ENCODE measurements around the gene UBL4B. TPM values are rescaled to one million over a fixed set of nuclear protein-coding genes. Genes with fewer than 3 reads are reported as not detected.

The UBL4B gene
- total and polyA plus RNA-seq, 9 of the 15 experiments (the other 6 are each of a cell fraction or from before 2014, with no cell fraction given): not detected

DNA sequence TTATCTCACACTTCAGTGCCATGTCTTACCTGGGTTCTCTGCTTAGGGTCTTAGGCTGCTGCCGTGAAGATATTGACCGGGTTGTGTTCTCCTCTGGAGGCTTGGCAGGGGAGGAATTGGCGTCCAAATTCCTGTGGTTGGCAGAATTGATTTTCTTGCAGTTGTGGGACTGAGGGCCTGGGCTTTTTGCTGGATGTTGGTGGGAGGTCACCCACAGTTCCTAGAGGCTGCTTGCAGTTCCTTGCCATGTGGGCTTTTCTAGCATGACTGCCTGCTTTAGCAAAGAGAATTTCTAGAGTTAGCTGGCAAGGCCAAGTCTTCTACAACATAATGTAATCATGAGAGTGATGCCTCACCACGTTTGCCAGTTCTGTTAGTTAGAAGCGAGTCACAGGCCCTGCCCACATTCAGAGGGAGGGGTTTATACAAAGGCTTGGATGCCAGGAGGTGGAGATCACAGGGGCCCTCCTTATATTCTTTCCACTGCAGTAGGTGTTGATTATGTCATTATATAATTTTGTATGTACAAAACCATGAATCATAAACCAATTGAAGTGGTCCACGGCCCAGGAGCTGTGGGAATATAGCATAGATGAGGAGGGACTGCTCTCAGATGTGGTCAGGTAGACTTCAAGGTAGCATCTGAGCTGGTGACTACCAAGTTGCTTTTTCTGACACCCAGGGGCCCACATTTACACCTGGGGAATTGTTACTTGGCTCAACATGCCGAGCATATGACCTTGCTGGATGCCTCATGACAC is 6.6 kb downstream of the UBL4B start:
- Histone ChIP-seq H3K27ac (ENCODE audit: extremely low read depth, low read depth, low read length) (no peak overlapping the region), H3K79me2 (ENCODE audit: control insufficient read depth, insufficient read depth, low read length) (no peaks in the 10 kb centered on the region), H3K4me1 (replicated peaks in 1 of 2; ENCODE audit: control insufficient read depth in 2 of 2, insufficient read depth in 2 of 2, low read length in 2 of 2) (no peaks in the 10 kb centered on the region), H3K9me3 (replicated peaks; ENCODE audit: control insufficient read depth, insufficient read depth, low read depth, low read length) (peaks cover 2% of the 10 kb centered on the region), H4K20me1 (replicated peaks; ENCODE audit: control insufficient read depth, insufficient read depth, low read length) (0 out of 2 replicates have a peak, but pooled peaks cover 2% of the 10 kb centered on the region), H3K4me3 (no peak overlapping the region), H3K9me1 (ENCODE audit: control insufficient read depth, insufficient read depth, low read length) (no peaks in the 10 kb centered on the region), H3K36me3 (ENCODE audit: control insufficient read depth, insufficient read depth, low read length) (no peaks in the 10 kb centered on the region), H2AFZ (ENCODE audit: low read depth, low read length) (no peak overlapping the region), H3K27me3 (ENCODE audit: control insufficient read depth in 2 of 2, insufficient read depth in 2 of 2, low read length in 2 of 2) (peaks cover 10 to 36% of the 10 kb centered on the region in 2 experiments; a peak in 4 of 5 replicates), H3K9ac (ENCODE audit: insufficient read depth in 1 of 2, low read depth in 2 of 2, low read length in 2 of 2) (no peak overlapping the region), H3K4me2 (ENCODE audit: insufficient read depth, low read length) (no peak overlapping the region)
- ATAC-seq: no peak
- WGBS (ENCODE audit: insufficient coverage, low coverage, missing lambda C conversion rate): under 1% methylated on average over 7 of the region's 7 CpGs
- no peak for DNase-seq (ENCODE audit: extremely low read depth in 1 of 4, low spot score in 3 of 4)
- no TSS peak for BruUV-seq (replicated peaks)
- intact Hi-C loops (cut with micrococcal nuclease) (loop anchor here (10.0 kb wide), 1 partner anchor 474 kb away; no protein-coding TSS in a partner anchor), in situ Hi-C loops (cut with MboI) (no loop called here)
- POLR2A ChIA-PET: interaction anchor here (0.5 kb wide), 1 partner anchor 70 kb away, joined by 3 read pairs; no protein-coding TSS in a partner anchor
- FAIRE-seq: no peak
- CTCF ChIA-PET (ENCODE audit: low intra/inter-chr PET ratio): no interaction called here
- TF ChIP-seq, protein P1, sequence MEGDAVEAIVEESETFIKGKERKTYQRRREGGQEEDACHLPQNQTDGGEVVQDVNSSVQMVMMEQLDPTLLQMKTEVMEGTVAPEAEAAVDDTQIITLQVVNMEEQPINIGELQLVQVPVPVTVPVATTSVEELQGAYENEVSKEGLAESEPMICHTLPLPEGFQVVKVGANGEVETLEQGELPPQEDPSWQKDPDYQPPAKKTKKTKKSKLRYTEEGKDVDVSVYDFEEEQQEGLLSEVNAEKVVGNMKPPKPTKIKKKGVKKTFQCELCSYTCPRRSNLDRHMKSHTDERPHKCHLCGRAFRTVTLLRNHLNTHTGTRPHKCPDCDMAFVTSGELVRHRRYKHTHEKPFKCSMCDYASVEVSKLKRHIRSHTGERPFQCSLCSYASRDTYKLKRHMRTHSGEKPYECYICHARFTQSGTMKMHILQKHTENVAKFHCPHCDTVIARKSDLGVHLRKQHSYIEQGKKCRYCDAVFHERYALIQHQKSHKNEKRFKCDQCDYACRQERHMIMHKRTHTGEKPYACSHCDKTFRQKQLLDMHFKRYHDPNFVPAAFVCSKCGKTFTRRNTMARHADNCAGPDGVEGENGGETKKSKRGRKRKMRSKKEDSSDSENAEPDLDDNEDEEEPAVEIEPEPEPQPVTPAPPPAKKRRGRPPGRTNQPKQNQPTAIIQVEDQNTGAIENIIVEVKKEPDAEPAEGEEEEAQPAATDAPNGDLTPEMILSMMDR (IDR thresholded peaks at IDR 0.05 in 2 of 3, conservative IDR thresholded peaks at IDR 0.05 in 1 of 3; ENCODE audit: insufficient read depth in 2 of 3, low read depth in 1 of 3, low read length in 3 of 3): no peak
- no peak for TF ChIP-seq MED1 (CRISPR knock-in tag; IDR thresholded peaks at IDR 0.05; ENCODE audit: borderline replicate concordance)
- no peak for TF ChIP-seq CBFA2T2 (conservative IDR thresholded peaks at IDR 0.05)
- no peak for TF ChIP-seq E2F3 (CRISPR knock-in tag; IDR thresholded peaks at IDR 0.05)
- TF ChIP-seq, protein P2, sequence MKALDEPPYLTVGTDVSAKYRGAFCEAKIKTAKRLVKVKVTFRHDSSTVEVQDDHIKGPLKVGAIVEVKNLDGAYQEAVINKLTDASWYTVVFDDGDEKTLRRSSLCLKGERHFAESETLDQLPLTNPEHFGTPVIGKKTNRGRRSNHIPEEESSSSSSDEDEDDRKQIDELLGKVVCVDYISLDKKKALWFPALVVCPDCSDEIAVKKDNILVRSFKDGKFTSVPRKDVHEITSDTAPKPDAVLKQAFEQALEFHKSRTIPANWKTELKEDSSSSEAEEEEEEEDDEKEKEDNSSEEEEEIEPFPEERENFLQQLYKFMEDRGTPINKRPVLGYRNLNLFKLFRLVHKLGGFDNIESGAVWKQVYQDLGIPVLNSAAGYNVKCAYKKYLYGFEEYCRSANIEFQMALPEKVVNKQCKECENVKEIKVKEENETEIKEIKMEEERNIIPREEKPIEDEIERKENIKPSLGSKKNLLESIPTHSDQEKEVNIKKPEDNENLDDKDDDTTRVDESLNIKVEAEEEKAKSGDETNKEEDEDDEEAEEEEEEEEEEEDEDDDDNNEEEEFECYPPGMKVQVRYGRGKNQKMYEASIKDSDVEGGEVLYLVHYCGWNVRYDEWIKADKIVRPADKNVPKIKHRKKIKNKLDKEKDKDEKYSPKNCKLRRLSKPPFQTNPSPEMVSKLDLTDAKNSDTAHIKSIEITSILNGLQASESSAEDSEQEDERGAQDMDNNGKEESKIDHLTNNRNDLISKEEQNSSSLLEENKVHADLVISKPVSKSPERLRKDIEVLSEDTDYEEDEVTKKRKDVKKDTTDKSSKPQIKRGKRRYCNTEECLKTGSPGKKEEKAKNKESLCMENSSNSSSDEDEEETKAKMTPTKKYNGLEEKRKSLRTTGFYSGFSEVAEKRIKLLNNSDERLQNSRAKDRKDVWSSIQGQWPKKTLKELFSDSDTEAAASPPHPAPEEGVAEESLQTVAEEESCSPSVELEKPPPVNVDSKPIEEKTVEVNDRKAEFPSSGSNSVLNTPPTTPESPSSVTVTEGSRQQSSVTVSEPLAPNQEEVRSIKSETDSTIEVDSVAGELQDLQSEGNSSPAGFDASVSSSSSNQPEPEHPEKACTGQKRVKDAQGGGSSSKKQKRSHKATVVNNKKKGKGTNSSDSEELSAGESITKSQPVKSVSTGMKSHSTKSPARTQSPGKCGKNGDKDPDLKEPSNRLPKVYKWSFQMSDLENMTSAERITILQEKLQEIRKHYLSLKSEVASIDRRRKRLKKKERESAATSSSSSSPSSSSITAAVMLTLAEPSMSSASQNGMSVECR (CRISPR knock-in tag; IDR thresholded peaks at IDR 0.05): no peak
- TF ChIP-seq SP2 (IDR thresholded peaks at IDR 0.05; ENCODE audit: extremely low read depth, low read depth, low read length, poor library complexity, severe bottlenecking): no peak
- TF ChIP-seq IRF2 (CRISPR knock-in tag; IDR thresholded peaks at IDR 0.05): no peak
- no peak for TF ChIP-seq POLR2G (IDR thresholded peaks at IDR 0.05; ENCODE audit: low read depth, low read length)
- no peak for TF ChIP-seq CREB1 (IDR thresholded peaks at IDR 0.05)
- no peak for TF ChIP-seq CREB1 (CRISPR knock-in tag; IDR thresholded peaks at IDR 0.05)
- TF ChIP-seq, protein P3, sequence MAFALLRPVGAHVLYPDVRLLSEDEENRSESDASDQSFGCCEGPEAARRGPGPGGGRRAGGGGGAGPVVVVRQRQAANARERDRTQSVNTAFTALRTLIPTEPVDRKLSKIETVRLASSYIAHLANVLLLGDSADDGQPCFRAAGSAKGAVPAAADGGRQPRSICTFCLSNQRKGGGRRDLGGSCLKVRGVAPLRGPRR (CRISPR knock-in tag; IDR thresholded peaks at IDR 0.05): no peak
- TF ChIP-seq, protein P4, sequence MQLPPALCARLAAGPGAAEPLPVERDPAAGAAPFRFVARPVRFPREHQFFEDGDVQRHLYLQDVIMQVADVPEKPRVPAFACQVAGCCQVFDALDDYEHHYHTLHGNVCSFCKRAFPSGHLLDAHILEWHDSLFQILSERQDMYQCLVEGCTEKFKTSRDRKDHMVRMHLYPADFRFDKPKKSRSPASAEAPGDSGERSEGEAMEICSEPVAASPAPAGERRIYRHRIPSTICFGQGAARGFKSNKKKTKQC (CRISPR knock-in tag; IDR thresholded peaks at IDR 0.05): no peak
- no peak for TF ChIP-seq TSC22D4 (tag; IDR thresholded peaks at IDR 0.05)
